ENCODE data around the gene RGS3. TPM values are rescaled to one million over a fixed set of nuclear protein-coding genes. Genes with fewer than 3 reads are reported as not detected.

The RGS3 gene
- total and polyA plus RNA-seq, 10 of the 15 experiments (the other 5 are each of a cell fraction or from before 2014, with no cell fraction given): 2.9 to 138 (median 28.8) TPM

GRCh38 chr9:113538131-113538530 lies 74.6 kb downstream of the RGS3 start:
- WGBS (ENCODE audit: insufficient coverage, insufficient replicate concordance, low lambda C conversion rate, missing lambda C conversion rate): 68% methylated on average over 5 of the region's 5 CpGs

More at GRCh38 chr9:113538131-113538530, 74.6 kb downstream of the RGS3 start:
- no peaks in the 10 kb centered on the region; the same call in 1 of the 2 replicates for H4K20me1 ChIP-seq (ENCODE audit: control insufficient read depth, insufficient read depth)
- RAD21 ChIA-PET (ENCODE audit: unreplicated experiment): no interaction called here
- no peaks in the 10 kb centered on the region for H3K27me3 ChIP-seq (replicated peaks in 1 of 2; ENCODE audit: control insufficient read depth in 2 of 2, insufficient read depth in 2 of 2, low read length in 1 of 2)
- CTCF ChIA-PET: interaction anchor here (1.0 to 1.4 kb wide), 3 partner anchors 12 to 117 kb away, joined by 3 to 4 read pairs (median 3); no protein-coding TSS in a partner anchor
- H3K27ac ChIP-seq (ENCODE audit: control insufficient read depth, insufficient read depth): no peak overlapping the region
- POLR2A ChIA-PET: no interaction called here
- ATAC-seq (no peak), FAIRE-seq (no peak), DNase-seq (ENCODE audit: low read depth, low spot score) (no peak)
- peaks cover 3% of the 10 kb centered on the region for H3K79me2 ChIP-seq (ENCODE audit: control insufficient read depth, insufficient read depth, low read length)
- in situ Hi-C loops (cut with MboI) (no loop called here), intact Hi-C loops (cut with micrococcal nuclease; ENCODE audit: unreplicated experiment) (no loop called here)
- no peaks in the 10 kb centered on the region for H3K4me1 ChIP-seq (ENCODE audit: control insufficient read depth, insufficient read depth, low read length)
- SMC1A ChIA-PET (ENCODE audit: uncharacterized antibody, unreplicated experiment): interaction anchor here (1.4 to 1.7 kb wide), 4 partner anchors 13 to 117 kb away, joined by 5 to 7 read pairs (median 6); no protein-coding TSS in a partner anchor
- no peak overlapping the region for H2AFZ ChIP-seq (ENCODE audit: control insufficient read depth, low read depth, low read length)
- no peak overlapping the region for H3K9ac ChIP-seq (ENCODE audit: control insufficient read depth, insufficient read depth, low read length)
- TF ChIP-seq HDGF (IDR thresholded peaks at IDR 0.05): no peak
- TF ChIP-seq ETV6 (conservative IDR thresholded peaks at IDR 0.05 in 1 of 2, IDR thresholded peaks at IDR 0.05 in 1 of 2; ENCODE audit: borderline replicate concordance in 1 of 2, low read depth in 1 of 2): no peak
- no peak for TF ChIP-seq TCF7 (IDR thresholded peaks at IDR 0.05; ENCODE audit: borderline replicate concordance)
- no peak for TF ChIP-seq CHD1 (IDR thresholded peaks at IDR 0.05; ENCODE audit: low read depth, low read length)
- TF ChIP-seq CREM (IDR thresholded peaks at IDR 0.05; ENCODE audit: low read depth): no peak
- TF ChIP-seq SRF (IDR thresholded peaks at IDR 0.05; ENCODE audit: low read depth in 2 of 2, low read length in 2 of 2): no peak
- TF ChIP-seq PKNOX1 (IDR thresholded peaks at IDR 0.05): no peak
- no peak for TF ChIP-seq EED (IDR thresholded peaks at IDR 0.05; ENCODE audit: low read depth)
- TF ChIP-seq LARP7 (IDR thresholded peaks at IDR 0.05): no peak
- peaks cover 29 to 58% of the 10 kb centered on the region in 2 experiments for H3K36me3 ChIP-seq (ENCODE audit: control insufficient read depth in 2 of 2, insufficient read depth in 2 of 2, low read length in 1 of 2)
- H3K9me3 ChIP-seq (replicated peaks; ENCODE audit: control insufficient read depth, insufficient read depth, low read length): no peaks in the 10 kb centered on the region
- BruUV-seq (replicated peaks): no TSS peak
- no peak overlapping the region for H3K4me2 ChIP-seq (ENCODE audit: control insufficient read depth, insufficient read depth)
- H3K4me3 ChIP-seq: no peak overlapping the region

Measured in GM12878 (cell line).